Embryonic facial prominence (tissue), 1 donor: ENCODE data around the gene ARID4B.
"Not testable (repeated sequence)": the region's sequence is repeated elsewhere in the genome, so short reads cannot be mapped to it uniquely, and the experiment has no call there.

Experiments used
- DNase-seq: peaks from one replicate; pipeline ENCODE4 v3.0.0-alpha.2; 2016; ENCODE audit errors: extremely low spot score

Gene ARID4B

DNA sequence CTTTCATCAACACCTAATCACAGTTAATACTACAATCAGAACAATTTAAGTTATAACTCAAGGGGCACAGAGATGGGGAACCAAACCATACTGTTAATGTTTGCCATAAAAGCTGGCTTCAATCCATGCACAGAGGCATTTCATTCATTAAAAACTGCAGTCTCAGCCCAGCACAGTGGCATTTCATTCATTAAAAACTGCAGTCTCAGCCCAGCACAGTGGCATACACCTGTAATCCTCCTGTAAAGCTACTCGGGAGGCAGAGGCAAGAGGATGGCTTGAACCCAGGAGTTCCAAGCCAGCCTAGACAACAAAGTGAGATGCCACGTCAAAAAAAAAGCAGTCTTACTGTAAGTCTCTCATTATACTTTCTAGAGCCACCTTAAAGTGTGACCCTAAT, 29.2 kb downstream of the ARID4B start:
- no peak for DNase-seq

DNA sequence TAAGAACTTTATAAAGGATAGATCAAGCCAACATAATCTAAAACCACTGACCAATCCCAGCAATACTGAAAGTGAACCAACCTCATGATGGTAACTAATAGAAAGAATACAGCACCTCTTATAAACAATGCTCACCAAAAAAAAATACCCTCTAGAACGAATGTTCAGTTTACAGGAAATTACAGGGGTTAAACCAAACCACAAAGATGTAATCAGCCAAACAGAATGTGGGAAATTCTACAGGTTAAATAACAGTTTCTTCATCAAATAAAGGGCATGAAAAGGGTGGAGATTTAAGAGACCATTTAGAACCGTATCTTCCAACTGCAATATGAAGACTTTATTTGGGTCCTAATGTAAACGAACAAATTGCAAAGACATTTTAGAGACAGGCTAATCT, 30.4 kb downstream of the ARID4B start:
- DNase-seq, result no peak

DNA sequence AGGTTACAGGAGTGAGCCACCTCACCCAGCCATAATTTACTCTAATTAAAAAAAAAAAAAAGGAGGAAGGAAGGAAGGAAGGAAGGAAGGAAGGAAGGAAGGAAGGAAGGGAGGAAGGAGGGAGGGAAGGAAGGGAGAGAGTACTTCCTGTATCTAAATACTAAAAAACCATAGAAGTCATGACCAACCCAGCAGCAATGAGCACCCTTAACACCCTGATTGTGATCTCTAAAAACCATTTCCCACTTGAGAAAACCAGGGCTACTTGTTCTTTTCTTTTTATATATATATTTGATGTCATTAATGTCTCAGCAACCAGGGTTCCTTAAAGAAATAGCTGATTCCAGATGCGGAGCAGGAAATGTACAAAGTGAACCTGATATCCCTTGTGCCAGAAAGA, 31.2 kb downstream of the ARID4B start:
- DNase-seq, result no peak

DNA sequence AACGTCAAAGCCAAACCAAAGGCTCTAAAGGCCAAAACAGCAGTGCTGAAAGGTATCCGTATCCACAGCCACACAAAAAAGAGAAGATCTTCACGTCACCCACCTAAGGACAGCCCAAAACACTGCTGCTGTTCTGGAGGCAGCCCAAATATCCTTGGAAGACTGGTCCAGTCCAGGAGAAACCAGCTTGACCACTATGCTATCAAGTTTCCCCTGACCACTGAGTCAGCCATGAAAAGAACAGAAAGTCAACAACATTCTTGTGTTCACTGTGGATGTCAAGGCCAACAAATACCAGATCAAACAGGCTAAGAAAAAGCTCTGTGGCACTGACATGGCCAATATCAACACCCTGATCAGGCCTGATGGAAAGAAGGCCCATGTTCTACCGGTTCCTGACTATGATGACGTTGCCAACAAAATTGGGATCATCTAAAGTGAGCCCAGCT, 32.1 kb downstream of the ARID4B start:
- DNase-seq, result no peak

DNA sequence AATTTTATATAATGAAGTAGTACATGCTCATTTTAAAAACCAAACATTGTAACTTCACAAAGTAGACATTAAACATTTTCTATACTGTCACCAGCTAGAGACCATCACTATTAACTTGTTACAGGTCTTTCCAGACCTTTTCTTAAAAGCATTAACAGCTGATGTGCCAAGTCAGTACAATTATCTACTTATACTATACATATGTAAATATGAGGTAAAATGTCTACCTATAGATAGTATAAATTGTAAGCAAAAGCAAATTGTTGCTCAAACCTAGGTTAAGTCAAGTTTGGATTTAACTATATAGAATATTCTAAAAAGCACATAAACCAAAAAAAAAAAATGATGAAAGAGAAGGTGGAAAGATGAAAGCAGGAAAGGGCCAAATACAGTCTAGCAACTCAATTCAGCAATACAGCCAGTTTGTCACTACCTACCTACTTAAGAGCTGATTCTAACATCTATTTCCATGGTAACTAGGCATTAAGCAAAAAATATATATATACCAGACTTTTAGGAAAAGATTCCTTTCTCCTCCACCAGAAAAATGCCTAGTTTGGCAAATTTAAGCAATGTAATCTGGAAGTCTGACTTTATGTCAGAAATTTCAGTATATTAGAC, 34.5 kb downstream of the ARID4B start:
- DNase-seq, result no peak

DNA sequence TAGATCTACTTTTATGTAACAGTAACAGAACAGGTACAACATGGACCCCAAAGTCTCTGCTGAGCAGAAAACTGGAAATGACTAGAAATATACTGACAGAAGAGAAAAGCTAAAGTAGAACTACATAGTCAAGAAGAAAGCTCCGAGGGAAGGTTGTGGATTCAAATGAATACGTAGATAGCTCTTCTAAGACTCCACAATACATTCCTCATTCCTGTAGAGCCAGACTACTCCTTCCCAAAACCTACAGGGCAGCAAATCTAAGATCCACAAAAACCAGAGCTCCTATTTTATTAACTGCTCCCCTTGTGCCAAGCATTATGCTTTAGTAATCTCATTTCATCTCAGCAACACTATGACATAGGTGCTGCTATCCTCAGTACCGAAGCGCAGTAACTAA, 35.2 kb downstream of the ARID4B start:
- no peak for DNase-seq

DNA sequence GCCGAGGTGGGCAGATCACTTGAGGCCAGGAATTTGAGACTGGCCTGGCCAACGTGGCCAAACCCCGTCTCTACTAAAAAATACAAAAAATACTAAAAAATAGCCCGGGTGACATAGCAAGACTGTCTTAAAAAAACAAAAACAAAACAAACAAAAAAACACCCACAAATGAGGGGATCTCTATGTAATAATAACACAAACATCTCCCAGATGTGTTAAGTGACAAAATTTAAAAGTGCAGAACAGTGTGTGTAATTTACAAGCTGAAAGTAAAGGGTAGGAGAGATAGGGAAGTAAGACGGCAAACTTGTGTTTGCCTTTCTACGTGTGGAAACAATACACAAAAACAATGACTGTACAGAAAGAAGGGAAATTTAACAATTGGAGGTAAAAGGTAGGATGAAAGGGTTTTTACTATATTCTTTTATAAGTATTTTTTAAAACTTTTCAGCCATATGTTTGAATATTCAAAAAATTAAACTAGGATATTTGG, 36.3 kb downstream of the ARID4B start:
- DNase-seq, result no peak

DNA sequence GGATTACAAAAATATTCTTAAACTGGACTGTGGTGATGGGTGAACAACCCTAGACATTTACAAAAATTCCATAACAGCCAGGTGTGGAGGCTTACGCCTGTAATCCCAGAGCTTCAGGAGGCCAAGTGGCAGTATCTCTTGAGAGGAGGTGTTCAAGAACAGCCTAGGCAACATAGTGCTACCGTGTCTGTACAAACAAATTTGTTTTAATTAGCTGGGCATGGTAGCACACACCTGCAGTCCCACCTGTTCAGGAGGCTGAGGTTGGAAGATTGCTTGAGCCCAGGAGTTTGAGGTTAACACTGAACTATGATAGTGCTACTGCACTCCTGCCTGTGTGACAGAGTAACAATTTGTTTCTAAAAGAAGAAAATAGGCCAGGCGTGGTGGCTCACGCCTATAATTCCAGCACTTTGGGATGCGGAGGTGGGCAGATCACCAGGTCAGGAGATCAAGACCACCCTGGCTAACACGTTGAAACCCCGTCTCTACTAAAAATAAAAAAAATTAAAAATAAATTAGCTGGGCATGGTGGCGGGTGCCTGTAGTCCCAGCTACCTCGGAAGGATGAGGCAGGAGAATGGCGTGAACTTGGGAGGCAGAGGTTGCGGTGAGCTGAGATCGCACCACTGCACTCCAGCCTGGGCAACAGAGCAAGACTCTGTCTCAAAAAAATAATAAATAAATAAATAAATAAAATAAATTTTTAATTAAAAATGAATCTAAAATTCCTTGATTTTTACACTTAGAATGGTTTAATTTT, 37.1 kb downstream of the ARID4B start:
- no peak for DNase-seq

DNA sequence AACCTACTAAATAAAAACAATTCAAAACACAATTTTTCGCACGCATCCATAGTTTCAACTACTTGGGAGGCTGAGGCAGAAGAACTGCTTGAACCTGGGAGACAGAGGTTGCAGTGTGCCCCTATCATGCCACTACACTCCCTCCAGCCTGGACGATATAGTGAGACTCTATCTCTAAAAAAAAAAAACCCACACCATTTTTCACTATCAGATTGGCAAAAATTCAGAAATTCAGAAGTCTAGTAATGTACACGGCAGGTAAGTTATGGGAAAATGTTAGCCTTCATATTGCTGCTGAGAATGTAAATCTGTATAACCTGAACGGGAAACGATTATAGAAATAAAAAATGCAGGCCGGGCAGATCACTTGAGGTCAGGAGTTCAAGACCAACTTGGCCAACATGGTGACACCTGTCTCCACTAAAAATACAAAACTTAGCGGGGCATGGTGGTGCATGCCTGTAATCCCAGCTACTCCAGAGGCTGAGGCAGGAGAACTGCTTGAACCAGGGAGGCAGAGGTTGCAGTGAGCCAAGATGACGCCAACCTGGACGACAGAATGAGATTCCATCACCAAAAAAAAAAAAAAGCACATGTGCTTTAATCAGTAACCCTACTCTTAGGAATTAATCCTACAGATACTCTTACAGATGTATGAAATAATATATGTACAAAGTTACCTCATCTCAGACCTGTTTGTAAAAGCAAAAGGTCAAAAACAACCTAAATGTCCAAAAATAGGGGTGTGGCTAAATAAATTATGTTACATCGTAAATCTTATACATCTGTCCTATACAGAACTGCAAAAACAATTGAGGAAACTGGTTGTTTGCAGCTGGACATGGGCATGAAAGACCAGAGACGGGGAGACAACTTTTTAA, 37.9 kb downstream of the ARID4B start:
- no peak for DNase-seq

DNA sequence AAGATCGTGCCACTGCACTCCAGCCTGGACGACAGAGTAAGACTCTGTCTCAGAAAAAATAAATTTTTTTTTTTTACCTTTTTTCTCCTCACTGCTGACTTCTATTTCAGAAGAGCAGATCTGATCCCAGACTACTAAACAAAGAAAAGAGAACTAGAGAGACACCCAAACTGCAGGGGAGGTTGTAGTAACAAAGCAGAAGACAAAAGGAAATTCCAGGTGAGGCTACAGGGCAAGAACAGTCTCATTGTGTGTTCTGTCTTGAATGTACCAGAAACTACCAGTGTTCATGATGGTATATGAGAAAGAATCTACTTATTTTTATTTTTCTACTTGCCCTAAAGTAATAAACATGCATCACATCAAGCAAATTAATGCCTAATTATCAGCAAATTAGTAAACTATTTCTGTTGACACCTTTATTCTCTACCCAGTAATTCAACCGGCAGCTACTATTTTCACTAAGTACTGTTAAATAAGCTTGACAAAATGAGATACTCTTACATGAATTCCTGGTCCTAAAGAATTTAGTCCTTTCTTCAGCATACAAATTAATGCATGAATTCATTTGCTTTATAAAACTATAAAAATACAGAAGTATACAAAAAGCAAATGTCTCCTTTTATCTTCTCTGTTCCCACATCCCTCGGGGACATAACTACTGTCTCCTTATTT, 40.6 kb downstream of the ARID4B start:
- no peak for DNase-seq

DNA sequence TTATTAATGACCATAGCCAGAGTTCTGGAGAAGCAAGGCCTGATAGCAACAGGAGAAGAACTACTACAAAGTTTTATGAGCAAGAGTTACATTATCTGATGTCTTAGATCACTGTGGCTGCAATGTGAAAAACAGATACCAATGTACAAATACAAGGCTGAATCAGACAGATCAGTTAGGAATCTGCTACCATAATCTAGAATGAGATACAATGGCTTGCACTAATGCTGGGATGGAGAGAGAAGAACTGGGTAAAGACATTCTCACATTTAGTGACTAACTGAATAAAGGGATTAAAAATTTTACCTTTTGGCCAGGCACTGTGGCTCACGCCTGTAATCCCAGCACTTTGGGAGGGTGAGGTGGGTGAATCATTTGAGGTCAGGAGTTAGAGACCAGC, 41.3 kb downstream of the ARID4B start:
- no peak for DNase-seq

DNA sequence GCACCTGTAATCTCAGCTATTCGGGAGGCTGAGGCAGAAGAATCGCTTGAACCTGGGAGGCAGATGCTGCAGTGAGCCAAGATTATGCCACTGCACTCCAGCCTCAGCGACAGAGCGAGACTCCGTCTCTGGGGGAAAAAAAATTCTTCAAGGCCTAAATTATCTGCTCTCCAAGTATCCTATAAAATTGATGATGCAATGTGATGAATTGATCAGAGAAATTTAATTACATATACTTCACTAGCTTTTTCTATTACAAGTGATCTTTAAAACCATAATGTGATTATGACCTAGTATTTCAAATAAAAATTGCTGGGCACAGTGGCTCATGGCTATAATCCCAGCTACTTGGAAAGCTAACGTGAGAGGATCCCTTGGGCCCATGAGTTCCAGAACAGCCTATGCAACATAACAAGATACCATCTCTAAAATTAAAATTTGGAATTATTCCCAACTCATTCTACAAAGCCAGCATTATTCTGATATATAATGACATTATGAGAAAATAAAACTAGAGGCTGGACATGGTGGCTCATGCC, 43.7 kb downstream of the ARID4B start:
- no peak for DNase-seq

DNA sequence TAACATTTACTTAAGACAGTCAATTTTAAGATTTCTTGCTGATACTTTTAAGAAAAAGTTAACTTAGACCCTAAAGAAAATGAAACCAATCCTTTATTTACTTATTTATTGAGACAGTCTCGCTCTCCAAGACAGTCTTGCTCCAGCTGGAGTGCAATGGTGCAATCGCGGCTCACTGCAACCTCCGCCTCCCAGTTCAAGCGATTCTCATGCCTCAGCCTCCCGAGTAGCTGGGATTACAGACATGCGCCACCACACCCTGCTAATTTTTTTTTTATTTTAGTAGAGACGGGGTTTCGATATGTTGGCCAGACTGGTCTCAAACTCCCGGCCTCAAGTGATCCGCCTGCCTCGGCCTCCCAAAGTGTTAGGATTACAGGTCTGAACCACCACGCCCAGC, 44.3 kb downstream of the ARID4B start:
- not testable (repeated sequence) for DNase-seq

DNA sequence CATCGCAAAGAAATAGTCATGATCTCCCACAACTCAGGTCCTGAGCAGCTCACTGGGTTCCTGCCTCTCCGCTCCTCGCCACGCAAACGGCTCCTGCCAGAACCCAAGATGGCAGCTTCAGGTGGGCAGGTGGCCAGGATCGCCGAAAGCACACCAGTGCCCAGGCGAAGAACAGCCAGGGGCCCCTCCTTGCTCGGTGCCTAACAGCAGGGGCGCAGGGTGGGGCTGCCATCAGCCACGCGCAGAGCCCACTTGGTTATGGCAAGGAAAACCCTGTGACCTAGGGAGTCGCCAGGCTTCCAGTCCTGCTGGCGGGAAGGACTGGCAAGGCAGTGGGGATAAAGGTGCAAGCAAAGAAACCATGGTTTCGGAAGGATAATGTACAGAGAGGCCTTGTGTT, 47.5 kb downstream of the ARID4B start:
- no peak for DNase-seq

DNA sequence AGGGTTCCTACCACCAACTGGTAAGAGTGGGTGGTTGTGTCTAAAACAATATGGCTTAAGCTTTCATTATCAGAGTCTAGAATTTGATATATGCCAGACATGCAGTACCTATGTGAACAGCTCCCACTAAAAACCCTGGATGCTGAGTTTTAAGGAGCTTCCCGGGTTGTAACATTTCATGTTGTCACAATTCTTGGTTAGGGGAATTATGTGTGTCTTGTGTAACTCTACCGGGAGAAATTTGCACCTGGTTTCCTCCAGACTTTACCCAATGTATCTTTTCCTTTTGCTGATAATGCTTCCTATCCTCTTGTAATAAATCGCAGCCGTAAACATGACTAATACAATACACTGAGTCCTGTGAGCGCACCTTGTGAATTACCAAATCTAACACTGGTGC, 48.3 kb downstream of the ARID4B start:
- no peak for DNase-seq

DNA sequence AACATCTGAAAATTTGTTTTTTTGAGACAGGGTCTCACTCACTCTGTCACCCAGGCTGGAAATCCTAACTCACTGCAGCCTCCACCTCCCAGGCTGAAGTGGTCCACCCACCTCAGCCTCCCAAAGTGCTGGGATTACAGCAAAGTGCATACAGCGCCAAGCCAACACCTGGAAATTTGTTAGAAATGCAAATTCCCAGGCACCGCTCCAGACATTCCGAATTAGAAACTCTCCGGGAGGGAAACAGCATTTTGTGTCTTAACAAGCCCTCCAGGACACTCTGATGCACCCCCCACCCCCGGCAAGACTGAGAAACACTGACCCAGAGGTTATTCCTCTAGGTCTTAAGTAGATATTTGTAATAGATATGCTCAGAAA, 49.1 kb downstream of the ARID4B start:
- DNase-seq, result no peak

DNA sequence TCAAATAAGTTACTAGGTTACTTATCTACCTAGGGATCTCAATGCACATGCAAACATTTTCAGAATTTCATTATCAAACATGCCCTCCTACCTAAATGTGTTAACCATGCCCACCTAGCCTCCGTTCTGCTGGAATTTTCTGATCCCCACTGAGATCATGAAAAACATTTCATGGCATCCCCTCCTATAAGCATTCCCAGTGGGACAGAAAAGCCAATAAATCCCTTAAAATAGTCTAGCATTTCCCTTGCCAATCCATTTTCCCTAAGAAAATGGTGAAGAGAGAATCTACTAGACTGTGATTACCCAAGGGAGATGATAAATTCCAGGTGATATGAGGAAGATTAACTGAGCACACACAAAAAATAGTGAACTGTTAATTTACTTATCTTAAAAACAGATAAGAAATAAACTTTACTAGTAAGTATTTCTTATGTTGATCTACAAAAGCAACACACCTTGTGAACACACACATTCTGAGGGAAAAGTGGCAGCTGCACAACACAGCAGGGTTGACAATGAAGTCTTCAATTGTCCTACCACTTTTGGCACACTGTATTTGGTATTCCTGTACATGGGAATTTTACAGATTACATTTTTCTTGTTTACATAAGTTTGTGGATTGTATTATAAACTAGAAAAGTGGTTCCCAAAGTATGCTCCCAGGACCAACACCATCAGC, 49.6 kb downstream of the ARID4B start:
- no peak for DNase-seq

DNA sequence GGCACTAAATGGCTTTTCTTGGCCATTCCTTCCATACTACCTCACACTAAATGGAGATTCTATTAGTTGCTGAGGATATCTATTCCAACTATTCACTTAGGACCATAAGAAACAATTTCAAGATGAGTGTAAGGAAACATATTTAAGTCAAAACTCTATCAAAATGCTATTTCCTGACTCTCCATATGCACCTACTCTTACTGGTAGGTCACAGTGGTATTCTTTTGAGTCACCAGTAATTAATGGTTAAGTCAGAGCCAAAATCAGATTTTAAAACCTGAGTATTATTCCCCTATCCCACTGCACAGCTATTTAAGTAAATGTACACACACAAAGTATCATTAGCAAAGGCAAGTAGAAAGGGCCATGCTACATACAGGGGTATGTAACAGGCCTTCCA, 50.3 kb downstream of the ARID4B start:
- no peak for DNase-seq

DNA sequence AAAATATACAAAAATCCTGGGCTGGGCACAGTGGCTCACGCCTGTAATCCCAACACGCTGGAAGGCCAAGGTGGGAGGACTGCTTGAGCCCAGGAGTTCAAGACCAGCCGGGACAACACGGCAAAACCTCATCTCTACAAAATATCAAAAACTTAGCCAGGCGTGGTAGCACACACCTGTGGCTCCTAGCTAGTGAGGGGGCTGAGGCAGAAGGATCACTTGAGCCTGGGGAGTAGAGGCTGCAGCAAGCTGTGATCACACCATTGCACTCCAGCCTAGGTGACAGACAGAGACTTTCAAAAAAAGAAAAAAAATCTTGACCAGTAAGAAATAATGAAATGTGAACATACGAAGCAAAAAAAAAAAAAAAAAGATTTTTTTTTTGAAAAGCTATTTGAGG, 52.1 kb downstream of the ARID4B start:
- DNase-seq, result no peak

DNA sequence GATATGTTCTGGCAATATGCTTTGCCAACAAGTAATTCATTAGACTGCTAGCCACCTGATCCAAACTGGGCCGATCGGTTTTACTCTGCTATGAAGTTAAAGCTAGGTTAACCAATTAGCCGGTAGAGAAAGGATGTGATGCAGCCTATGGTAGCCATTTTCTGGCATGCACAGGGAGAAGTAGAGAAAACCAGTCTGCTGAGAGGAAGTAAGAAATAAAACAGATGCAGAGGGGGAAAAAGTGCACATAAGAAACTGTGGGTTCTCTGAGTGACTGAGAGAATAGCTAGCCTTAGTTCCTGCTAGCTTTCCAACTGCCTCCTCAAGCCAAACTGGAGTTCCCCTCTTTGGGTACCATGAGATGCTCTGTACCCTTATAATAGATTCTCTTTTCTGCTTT, 52.8 kb downstream of the ARID4B start:
- DNase-seq, result no peak

DNA sequence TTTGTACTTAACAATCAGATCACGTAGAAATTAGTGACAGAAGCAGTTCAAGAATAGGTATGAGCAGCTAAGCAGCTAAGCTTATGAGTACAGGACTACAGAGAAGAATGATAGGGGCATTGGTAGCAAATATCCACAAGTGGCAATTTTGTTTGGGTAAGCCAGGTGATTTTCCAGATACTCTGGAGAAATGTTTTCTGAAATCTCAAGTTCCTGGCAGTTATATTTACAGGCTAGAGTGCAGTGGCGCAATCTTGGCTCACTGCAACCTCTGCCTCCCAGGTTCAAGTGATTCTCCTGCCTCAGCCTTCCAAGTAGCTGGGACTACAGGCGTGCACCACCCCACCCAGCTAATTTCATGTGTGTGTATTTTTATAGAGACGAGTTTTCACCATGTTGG, 55.1 kb downstream of the ARID4B start:
- DNase-seq, result no peak
